ENCODE results near the gene LZIC. TPM values are rescaled to one million over a fixed set of nuclear protein-coding genes. Genes with fewer than 3 reads are reported as not detected.

Gene LZIC
- total RNA-seq, 2 experiments from 2014 or later: 28.7 to 34.0 TPM

DNA sequence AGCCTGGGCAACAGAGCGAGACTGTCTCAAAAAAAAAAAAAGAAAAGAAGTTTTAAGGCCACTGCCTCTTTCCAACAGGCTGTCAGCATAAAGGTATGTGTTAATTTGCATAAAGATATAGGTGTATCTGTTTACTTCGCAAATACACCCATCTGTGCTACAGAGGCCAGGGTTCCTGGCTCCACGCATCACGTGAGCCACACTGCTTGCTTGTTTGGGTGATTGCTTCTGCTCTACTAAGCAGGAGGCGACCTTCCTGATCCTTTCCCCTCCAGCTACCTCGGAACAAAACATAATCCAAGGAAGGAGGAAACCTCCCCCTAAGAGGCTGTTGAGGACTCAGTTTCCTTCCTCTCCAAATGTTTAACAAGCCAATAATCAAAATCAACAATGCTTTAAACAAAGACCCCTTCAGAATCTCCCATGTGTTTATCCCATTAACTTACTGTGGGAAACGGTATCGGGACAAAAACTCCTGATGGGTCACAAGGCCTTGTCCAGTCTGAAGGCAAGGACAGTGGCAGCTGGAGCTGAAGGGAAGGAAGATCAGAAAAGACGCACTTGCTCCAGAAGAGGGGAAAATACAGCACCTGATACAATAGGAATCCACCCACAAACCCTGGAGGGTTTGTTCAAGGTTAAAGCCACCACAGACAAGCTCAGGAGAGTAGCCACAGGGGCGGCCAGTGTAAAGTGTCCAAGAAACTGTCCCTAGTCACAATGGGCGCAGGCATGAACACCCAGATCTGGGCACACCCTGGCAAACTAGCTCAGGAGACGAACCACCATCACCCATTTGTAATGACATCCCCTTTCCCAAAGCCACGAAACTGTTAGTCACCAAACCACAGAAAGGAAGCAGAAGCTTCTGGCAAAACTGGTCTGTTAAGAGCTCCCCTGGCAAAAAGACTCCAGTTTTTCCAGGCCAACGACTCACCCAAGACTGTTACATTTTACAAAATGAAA, 50.3 kb downstream of the LZIC start:
- CTCF ChIA-PET: interaction anchor here (0.7 kb wide), 1 partner anchor 257 kb away, joined by 4 read pairs; no protein-coding TSS in a partner anchor
- POLR2A ChIA-PET: no interaction called here

DNA sequence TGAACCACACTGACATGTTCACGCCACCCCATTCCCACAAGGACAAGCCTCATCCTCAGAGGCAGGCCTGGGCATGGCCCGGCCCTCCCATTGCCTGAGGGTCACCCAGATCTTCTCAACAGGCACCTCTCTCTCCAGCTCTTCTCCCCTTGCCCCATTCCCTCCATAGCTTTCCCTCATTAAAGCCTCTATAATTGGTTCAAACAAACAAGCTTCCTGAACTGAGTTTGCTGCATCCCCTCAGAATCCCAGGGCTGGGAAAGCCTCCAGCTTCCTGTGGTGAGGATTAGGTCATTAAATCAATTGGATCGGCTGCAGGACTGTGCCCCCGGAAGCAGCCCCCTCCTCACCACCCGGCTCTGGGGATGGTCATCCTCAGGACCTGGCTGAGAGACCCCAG, 52.0 kb downstream of the LZIC start:
- POLR2A ChIA-PET: no interaction called here
- CTCF ChIA-PET: interaction anchor here (1.2 kb wide), 1 partner anchor 17 kb away, joined by 4 read pairs; no protein-coding TSS in a partner anchor

DNA sequence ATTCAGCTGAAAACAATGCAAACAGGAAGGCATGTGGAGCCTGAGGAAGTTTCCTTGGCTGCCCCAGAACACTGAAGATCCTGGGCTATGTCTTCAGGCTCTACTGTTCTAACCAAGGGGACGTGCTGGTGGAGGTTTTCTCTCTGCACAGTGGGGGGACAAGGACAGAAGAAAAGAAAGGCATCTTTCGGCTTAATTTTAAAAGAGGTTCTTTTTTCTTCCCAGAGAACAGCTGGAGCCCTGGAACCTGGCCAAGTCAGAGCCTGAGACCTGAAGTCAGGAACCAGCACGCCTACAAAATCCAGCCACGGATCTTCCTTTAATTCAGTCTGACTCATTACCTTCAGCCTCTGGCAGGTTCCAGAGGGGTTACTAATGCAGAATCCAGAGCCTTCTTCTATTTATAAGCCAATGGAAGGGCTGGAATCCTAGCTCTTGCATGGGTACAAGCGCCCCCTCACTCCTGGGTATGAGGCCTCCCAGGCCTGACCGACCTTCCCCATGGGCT, 52.9 kb downstream of the LZIC start:
- CTCF ChIA-PET: interaction anchor here (0.6 to 2.1 kb wide), 4 partner anchors 14 to 284 kb away, joined by 3 to 6 read pairs (median 4); no protein-coding TSS in a partner anchor
- POLR2A ChIA-PET: no interaction called here

DNA sequence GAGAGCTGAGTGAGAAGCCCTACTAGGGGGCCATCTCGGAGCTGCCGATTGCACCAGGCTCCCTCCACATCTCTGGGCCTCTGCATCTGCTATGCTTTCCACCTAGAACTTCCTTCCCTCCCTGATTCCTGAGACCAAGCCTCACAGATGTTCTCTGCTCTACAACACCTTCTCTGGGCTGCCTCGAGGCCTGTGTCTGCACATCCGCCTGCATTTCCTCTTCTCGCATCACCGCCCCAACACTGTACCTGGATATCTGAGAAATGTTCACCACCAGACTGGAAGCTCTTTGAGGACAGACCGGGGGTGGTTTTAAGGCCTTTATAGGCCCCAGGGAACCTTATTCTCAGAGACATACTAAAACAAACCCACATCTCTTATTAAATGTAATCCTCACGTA, 53.8 kb downstream of the LZIC start:
- CTCF ChIA-PET: interaction anchor here (1.0 to 2.1 kb wide), 3 partner anchors 15 to 54 kb away, joined by 3 to 6 read pairs (median 4); partner anchors contain the start of genes LZIC and NMNAT1
- POLR2A ChIA-PET: no interaction called here

DNA sequence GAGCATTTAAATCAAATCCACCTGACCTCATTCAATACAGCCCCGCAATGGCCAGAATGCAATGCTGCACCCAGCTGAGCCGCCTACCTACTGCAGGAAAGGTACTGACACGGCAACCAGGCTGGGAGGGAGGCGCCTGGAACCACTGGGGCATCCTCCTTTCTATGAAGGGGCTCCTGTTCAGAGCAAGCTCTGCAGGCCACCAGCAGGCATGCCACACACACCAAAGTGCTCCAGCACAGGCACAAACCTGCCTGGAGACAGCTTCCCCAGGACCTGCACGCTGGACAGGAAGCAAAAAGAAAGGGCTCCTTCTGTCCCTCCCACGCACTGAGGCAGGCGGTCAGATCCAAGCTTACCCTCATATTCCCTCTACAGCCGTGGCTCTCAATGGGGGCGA, 54.3 kb downstream of the LZIC start:
- CTCF ChIA-PET: interaction anchor here (1.0 to 2.1 kb wide), 3 partner anchors 16 to 55 kb away, joined by 3 to 6 read pairs (median 4); partner anchors contain the start of genes LZIC and NMNAT1
- POLR2A ChIA-PET: interaction anchor here (0.5 kb wide), 1 partner anchor 1012 kb away, joined by 3 read pairs; no protein-coding TSS in a partner anchor

DNA sequence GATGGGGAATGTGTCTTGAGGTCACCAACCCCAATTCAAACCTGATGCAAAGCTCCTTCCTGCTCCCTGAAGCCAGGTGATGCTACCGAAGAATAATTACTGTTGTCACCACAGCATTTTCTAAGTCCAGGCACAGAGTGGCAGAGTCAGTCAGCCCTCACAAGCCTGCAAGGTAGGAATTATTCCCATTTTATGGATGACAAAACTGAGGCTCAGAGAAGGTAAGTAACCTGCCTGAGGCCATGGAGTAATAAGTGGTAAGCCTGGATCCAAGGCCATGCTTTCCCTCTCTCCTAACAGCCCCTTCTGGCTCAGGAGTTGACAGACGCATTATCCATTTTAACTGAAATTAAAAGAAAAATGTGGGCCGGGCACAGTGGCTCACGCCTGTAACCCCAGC, 56.1 kb downstream of the LZIC start:
- CTCF ChIA-PET: interaction anchor here (1.4 kb wide), 1 partner anchor 18 kb away, joined by 3 read pairs; no protein-coding TSS in a partner anchor

DNA sequence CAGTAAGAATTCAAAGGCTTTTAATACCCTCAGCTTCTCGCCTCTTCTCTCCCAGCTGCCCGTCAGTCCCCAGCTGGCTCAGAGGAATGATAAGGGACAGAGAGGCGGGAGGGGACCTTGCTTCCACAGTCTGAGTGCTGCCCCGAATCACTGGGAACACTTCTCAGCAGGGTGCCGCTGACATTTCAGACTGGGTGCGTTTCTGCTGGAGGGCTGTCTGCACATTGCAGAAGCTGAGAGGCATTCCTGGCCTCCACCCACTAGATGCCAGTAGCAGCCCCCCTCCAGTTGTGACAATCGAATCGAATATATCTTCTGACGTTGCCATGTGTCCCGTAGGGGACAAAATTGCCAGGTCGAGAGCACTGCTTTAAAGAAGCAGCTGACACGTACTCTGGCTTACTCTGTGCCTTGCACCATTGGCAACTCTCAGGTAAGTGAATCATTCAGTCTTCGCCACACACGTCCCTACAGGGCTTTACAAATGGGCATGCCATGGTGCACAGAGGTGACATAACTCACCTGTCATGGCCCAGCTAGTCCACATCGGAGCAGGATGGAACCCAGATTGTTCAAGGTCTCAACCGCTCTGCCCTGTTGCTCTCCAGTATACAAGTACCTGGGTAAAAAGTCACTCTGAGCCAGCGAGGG, 57.0 kb downstream of the LZIC start:
- ChIA-PET POLR2A (no interaction called here), CTCF (interaction anchor here (1.4 kb wide), 1 partner anchor 17 kb away, joined by 3 read pairs; no protein-coding TSS in a partner anchor)

More for the DNA sequence above, 56.1 kb downstream of the LZIC start:
- POLR2A ChIA-PET: no interaction called here

DNA sequence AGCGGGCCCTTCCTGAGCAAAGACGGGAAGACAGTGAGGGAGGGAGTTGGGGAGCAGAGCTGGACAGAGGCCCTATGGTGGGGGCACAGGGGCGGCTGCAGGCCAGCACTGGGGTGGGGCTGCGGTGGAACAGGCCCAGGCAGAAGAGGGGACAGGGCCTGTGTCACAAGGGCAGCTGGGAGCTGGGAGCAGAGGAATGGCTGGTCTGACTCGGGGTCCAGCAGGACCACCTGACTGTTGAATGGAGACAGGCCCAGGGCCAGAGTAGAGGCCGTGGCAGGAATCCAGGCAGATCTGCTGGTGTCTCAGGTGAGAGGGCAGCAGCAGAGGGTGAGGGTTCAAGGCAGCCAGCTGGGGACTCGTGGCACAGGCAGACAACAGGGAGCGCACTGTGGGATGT, 58.4 kb downstream of the LZIC start:
- CTCF ChIA-PET: no interaction called here
- POLR2A ChIA-PET: no interaction called here

DNA sequence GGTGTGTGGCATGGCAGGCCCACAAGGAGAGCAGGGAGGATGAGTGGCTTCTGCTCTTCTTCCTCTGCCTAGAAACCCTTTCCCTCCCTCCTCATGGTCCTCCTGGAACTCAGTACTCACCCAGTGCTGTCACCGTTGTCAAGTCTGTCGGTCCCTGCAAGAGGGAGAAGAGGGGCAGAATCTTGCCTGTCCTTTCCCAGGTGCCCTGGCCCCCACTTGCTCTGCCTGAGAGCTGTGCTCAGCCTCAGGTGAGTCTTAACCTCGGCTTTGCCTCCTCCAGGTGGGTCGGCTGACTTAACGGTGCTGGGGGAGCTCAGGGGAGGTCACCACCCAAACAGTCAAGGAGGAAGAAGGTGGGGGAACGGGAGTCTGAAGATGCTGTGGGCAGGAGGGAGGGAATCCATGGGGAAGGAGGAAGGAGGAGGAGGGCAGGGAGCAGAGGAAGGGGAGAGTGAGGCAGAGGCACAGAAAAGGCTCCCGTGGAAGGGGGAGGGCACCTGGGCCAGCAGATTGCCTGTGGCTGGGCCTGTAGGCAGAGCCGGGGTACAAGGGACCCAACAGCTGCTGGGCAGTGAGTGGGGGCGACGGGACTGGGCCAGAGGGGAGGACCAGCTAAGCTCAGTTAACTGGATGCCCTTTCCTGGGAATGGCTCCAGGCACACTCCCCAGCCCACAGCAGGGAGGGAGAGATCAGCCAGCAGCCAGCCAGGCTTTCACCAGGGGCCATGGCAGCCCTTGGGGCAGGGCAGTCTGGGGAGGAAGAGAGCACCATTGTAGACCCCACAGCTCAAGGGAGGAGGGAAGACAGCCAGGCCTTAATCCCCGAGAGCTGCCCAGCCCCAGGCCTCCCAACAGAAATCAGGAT, 59.4 kb downstream of the LZIC start:
- ChIA-PET CTCF (no interaction called here), POLR2A (no interaction called here)

DNA sequence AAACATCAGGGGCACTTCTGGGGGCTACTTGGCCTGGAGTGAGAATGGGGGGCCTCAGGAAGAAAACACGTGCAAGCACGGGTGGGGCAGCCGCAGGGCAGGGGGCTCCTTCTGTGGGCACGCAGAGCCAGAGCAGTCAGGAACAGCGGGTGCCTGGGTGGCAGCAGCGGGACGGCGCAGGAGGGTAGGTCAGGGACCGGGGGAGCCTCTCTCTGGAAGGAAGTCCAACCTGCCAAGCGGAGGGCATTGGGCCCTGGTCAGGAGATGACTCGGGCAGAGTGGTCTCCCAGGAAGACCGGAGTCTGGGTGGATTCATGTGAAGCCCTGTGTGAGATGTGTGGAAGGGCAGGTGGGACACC, 60.3 kb downstream of the LZIC start:
- ChIA-PET POLR2A (no interaction called here), CTCF (interaction anchor here (1.1 to 1.2 kb wide), 2 partner anchors 15 to 23 kb away, joined by 3 read pairs; no protein-coding TSS in a partner anchor)

DNA sequence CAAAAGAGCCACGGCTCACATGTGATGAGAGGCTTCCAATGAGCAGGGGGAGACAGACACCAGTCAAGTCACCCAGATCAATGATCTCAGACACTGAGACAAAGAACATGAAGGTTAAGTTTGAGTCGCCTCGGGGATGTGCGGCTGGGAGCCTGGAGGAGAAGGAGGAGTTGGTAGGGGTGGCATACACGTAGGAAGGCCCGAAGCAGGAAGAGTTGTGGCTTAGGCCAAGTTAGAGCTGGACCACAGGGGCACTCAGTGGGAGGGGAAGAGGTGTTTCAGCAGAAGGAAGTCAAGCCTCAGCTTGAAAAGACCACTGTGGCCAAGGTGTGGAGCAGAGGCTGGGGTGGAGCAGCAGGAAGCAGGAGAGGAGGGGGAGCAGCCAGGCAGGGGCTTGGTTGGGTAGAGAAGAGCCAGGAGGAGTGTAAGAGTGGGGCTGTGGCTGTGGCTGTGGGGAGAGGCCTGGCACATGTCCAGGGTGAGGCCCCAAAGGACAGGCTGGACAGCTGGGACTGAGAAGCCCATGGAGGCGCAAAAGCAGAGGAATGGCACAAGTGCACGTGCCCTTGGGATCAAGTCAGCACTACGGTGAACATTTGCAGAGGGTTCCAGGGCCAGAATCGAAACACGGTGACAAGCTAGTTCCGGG, 60.8 kb downstream of the LZIC start:
- ChIA-PET CTCF (interaction anchor here (1.1 to 1.2 kb wide), 2 partner anchors 14 to 24 kb away, joined by 3 read pairs; no protein-coding TSS in a partner anchor), POLR2A (interaction anchor here (0.6 to 1.2 kb wide), 2 partner anchors 28 to 61 kb away, joined by 3 read pairs; no protein-coding TSS in a partner anchor)

DNA sequence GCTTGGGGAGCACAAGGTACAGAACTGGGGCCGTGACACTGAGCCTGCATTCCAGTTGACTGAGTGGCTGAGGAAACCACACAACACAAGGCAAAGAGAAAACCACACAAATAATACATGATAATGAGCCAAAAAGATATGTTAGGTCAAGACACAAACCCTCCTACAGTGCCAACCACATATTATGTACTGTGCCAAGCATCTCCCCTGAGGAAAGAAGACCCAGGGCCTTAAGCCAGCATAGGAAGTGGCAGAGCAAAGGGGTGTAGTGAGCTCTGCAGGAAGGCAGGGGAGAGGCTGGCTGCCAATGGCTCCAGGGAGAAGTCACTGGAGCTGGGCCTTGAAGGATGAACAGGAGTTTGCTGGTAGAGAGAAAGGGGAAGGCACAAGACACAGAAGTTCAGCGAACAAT, 61.3 kb downstream of the LZIC start:
- CTCF ChIA-PET: interaction anchor here (1.0 to 1.2 kb wide), 2 partner anchors 13 to 24 kb away, joined by 3 read pairs; no protein-coding TSS in a partner anchor
- POLR2A ChIA-PET: interaction anchor here (0.6 to 1.2 kb wide), 2 partner anchors 29 to 62 kb away, joined by 3 read pairs; no protein-coding TSS in a partner anchor

Other genes starting within 250 kb of the LZIC start
- gene CLSTN1, start 119.4 kb downstream of the LZIC start, total RNA-seq: 10 to 100 TPM; 38.8 to 40.8 TPM
- gene CTNNBIP1, start 33.1 kb downstream of the LZIC start, total RNA-seq: 1 to 10 TPM; 7.9 to 9.0 TPM
- 10 to 100 TPM; 11.3 to 13.8 TPM for gene NMNAT1, start 84 bp upstream of the LZIC start, total RNA-seq
- gene RBP7, start 53.8 kb upstream of the LZIC start, total RNA-seq: not detected
- 10 to 100 TPM; 37.8 to 38.4 TPM for gene UBE4B, start 89.6 kb upstream of the LZIC start, total RNA-seq

All from activated CD8-positive, alpha-beta memory T cell treated with anti-CD3 and anti-CD28 coated beads for 36 hours (primary cell).